ENCODE measurements around the gene SETD4.

DNA sequence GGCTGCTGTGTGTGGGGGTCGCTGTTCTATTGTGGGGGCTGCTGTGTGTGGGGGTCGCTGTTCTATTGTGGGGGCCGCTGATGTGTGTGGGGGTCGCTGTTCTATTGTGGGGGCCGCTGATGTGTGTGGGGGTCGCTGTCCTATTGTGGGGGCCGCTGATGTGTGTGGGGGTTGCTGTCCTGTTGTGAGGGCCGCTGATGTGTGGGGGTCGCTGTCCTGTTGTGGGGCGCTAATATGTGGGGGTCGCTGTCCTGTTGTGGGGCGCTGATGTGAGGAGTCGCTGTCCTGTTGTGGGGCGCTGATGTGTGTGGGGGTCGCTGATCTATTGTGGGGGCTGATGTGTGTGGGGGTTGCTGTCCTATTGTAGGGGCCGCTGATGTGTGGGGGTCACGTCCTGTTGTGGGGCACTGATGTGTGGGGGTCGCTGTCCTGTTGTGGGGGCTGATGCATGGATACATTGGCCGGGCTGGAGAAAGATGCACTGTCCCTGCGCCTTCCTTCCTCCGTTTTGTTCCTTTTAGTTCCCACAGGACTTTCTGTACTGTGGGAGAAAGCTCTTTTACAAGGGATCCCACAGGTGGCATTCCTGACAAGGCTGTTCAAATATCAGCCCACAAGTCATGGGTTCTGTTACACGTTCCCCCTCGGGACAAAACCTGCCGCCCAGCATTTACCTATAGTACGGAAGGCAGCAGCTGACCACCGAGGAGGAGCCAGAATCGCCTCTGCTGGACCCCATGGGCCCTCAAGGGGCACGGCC, 27.5 kb downstream of the SETD4 start:
- TF ChIP-seq, protein P1, sequence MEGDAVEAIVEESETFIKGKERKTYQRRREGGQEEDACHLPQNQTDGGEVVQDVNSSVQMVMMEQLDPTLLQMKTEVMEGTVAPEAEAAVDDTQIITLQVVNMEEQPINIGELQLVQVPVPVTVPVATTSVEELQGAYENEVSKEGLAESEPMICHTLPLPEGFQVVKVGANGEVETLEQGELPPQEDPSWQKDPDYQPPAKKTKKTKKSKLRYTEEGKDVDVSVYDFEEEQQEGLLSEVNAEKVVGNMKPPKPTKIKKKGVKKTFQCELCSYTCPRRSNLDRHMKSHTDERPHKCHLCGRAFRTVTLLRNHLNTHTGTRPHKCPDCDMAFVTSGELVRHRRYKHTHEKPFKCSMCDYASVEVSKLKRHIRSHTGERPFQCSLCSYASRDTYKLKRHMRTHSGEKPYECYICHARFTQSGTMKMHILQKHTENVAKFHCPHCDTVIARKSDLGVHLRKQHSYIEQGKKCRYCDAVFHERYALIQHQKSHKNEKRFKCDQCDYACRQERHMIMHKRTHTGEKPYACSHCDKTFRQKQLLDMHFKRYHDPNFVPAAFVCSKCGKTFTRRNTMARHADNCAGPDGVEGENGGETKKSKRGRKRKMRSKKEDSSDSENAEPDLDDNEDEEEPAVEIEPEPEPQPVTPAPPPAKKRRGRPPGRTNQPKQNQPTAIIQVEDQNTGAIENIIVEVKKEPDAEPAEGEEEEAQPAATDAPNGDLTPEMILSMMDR (IDR thresholded peaks at IDR 0.05): no peak
- no peak for TF ChIP-seq POLR2A (IDR thresholded peaks at IDR 0.05)

Data from body of pancreas (tissue), 4 donors.